ENCODE results near the gene CHP2. TPM values are rescaled to one million over a fixed set of nuclear protein-coding genes. Genes with fewer than 3 reads are reported as not detected.

Gene CHP2
- total and polyA plus RNA-seq, 2 experiments from 2014 or later, result not detected

GRCh38 chr16:23801378-23801777 is 46.6 kb downstream of the CHP2 start:
- no peak overlapping the region for H3K27ac ChIP-seq
- H3K36me3 ChIP-seq (ENCODE audit: low read depth), result no peaks in the 10 kb centered on the region
- H2AFZ ChIP-seq, result no peak overlapping the region
- no peaks in the 10 kb centered on the region for H4K20me1 ChIP-seq (ENCODE audit: insufficient read depth)
- H3K79me2 ChIP-seq (ENCODE audit: insufficient read depth), result no peaks in the 10 kb centered on the region
- H3K4me2 ChIP-seq (ENCODE audit: unreplicated experiment), result no peak overlapping the region
- H3F3A ChIP-seq (ENCODE audit: insufficient read depth), result no peaks in the 10 kb centered on the region
- no peak overlapping the region for H3K4me3 ChIP-seq
- in situ Hi-C loops (cut with MboI), result loop anchor here (10.0 to 25.0 kb wide), 2 partner anchors 213 to 686 kb away; no protein-coding TSS in a partner anchor
- H3K9me2 ChIP-seq (ENCODE audit: insufficient read depth), result no peaks in the 10 kb centered on the region
- 8 to 12% methylated on average over 3 to 5 of the region's 5 CpGs for WGBS, 2 experiments (ENCODE audit: low coverage in 1 of 2, low lambda C conversion rate in 2 of 2, missing lambda C conversion rate in 2 of 2)
- H3K4me1 ChIP-seq (ENCODE audit: insufficient read depth), result no peaks in the 10 kb centered on the region
- DNase-seq, result peak; percentile 82
- no peak for TF ChIP-seq EZH2 (IDR thresholded peaks at IDR 0.05; ENCODE audit: insufficient read depth, poor library complexity, severe bottlenecking)
- no peak for TF ChIP-seq EZH2phosphoT487 (IDR thresholded peaks at IDR 0.05; ENCODE audit: insufficient read depth, low read depth)
- H3K9ac ChIP-seq, result no peak overlapping the region
- H3K9me3 ChIP-seq (ENCODE audit: low read depth), result no peaks in the 10 kb centered on the region
- H3K27me3 ChIP-seq (replicated peaks; ENCODE audit: insufficient read depth), result no peaks in the 10 kb centered on the region

GRCh38 chr16:23802776-23803175 is 48.0 kb downstream of the CHP2 start:
- Histone ChIP-seq H3K27ac (no peak overlapping the region), H3K4me2 (ENCODE audit: unreplicated experiment) (no peak overlapping the region), H3K79me2 (ENCODE audit: insufficient read depth) (no peaks in the 10 kb centered on the region), H3K27me3 (replicated peaks; ENCODE audit: insufficient read depth) (no peaks in the 10 kb centered on the region), H3F3A (ENCODE audit: insufficient read depth) (no peaks in the 10 kb centered on the region), H3K9me2 (ENCODE audit: insufficient read depth) (no peaks in the 10 kb centered on the region), H3K4me1 (ENCODE audit: insufficient read depth) (no peaks in the 10 kb centered on the region), H4K20me1 (ENCODE audit: insufficient read depth) (no peaks in the 10 kb centered on the region), H3K9ac (no peak overlapping the region), H3K9me3 (ENCODE audit: low read depth) (no peaks in the 10 kb centered on the region), H2AFZ (no peak overlapping the region), H3K36me3 (ENCODE audit: low read depth) (no peaks in the 10 kb centered on the region), H3K4me3 (no peak overlapping the region)
- no peak for TF ChIP-seq EZH2phosphoT487 (IDR thresholded peaks at IDR 0.05; ENCODE audit: insufficient read depth, low read depth)
- no peak for DNase-seq
- WGBS, 2 experiments (ENCODE audit: low coverage in 1 of 2, low lambda C conversion rate in 2 of 2, missing lambda C conversion rate in 2 of 2), result 23 to 27% methylated on average over 2 of the region's 2 CpGs
- in situ Hi-C loops (cut with MboI), result loop anchor here (10.0 to 25.0 kb wide), 2 partner anchors 212 to 685 kb away; no protein-coding TSS in a partner anchor

- Histone ChIP-seq H3K27ac (no peak overlapping the region), H3K4me2 (ENCODE audit: unreplicated experiment) (no peak overlapping the region), H3F3A (ENCODE audit: insufficient read depth) (no peaks in the 10 kb centered on the region), H3K9me2 (ENCODE audit: insufficient read depth) (no peaks in the 10 kb centered on the region), H3K4me1 (ENCODE audit: insufficient read depth) (no peaks in the 10 kb centered on the region), H2AFZ (peak overlapping the region; percentile 12; the same call in 1 of the 2 replicates), H4K20me1 (ENCODE audit: insufficient read depth) (no peaks in the 10 kb centered on the region), H3K9me3 (ENCODE audit: low read depth) (no peaks in the 10 kb centered on the region), H3K4me3 (no peak overlapping the region), H3K36me3 (ENCODE audit: low read depth) (no peaks in the 10 kb centered on the region), H3K9ac (no peak overlapping the region), H3K27me3 (replicated peaks; ENCODE audit: insufficient read depth) (no peaks in the 10 kb centered on the region), H3K79me2 (ENCODE audit: insufficient read depth) (no peaks in the 10 kb centered on the region)
- WGBS, 2 experiments (ENCODE audit: low coverage in 1 of 2, low lambda C conversion rate in 2 of 2, missing lambda C conversion rate in 2 of 2), result 8 to 9% methylated on average over 9 of the region's 9 CpGs
- no peak for TF ChIP-seq EZH2 (IDR thresholded peaks at IDR 0.05; ENCODE audit: insufficient read depth, poor library complexity, severe bottlenecking)
- no peak for TF ChIP-seq EZH2phosphoT487 (IDR thresholded peaks at IDR 0.05; ENCODE audit: insufficient read depth, low read depth)
- in situ Hi-C loops (cut with MboI), result loop anchor here (10.0 to 25.0 kb wide), 2 partner anchors 211 to 684 kb away; no protein-coding TSS in a partner anchor
- DNase-seq, result peak; percentile 53
Measured at GRCh38 chr16:23803591-23804123, 48.8 kb downstream of the CHP2 start.

DNA sequence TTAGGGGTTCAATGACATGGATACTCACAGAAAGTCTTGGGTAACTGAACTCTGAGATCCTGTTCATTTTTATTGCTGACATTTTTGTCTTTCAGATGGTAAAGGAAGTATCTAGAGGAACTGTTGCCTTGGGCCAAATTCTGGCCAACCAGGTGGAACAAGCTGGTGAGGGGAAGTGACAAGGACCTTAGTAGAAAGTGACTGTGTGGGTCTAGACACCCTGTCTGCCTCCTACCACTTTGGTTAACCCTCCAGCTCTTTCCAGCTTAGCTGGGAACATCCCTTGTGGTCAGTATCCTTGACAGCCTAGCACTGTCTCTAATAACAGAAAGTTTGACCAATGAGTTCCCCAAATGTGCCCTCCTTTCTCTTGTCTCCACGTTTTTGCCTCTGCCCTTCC is 52.2 kb downstream of the CHP2 start:
- H3F3A ChIP-seq (ENCODE audit: insufficient read depth), result no peaks in the 10 kb centered on the region
- no peak for TF ChIP-seq EZH2phosphoT487 (IDR thresholded peaks at IDR 0.05; ENCODE audit: insufficient read depth, low read depth)
- H3K79me2 ChIP-seq (ENCODE audit: insufficient read depth), result no peaks in the 10 kb centered on the region
- H4K20me1 ChIP-seq (ENCODE audit: insufficient read depth), result no peaks in the 10 kb centered on the region
- no peak overlapping the region for H3K4me3 ChIP-seq
- no peak overlapping the region for H3K27ac ChIP-seq
- H3K9ac ChIP-seq, result no peak overlapping the region
- no peaks in the 10 kb centered on the region for H3K36me3 ChIP-seq (ENCODE audit: low read depth)
- no peaks in the 10 kb centered on the region; the same call in 1 of the 2 replicates for H3K27me3 ChIP-seq (replicated peaks; ENCODE audit: insufficient read depth)
- no peaks in the 10 kb centered on the region for H3K9me2 ChIP-seq (ENCODE audit: insufficient read depth)
- no peaks in the 10 kb centered on the region for H3K4me1 ChIP-seq (ENCODE audit: insufficient read depth)
- no peak for DNase-seq
- no peak overlapping the region for H2AFZ ChIP-seq
- no peaks in the 10 kb centered on the region for H3K9me3 ChIP-seq (ENCODE audit: low read depth)
- in situ Hi-C loops (cut with MboI), result loop anchor here (10.0 to 25.0 kb wide), 2 partner anchors 208 to 680 kb away; no protein-coding TSS in a partner anchor
- 3 to 5% methylated on average over 1 of the region's 1 CpG for WGBS, 2 experiments (ENCODE audit: low coverage in 1 of 2, low lambda C conversion rate in 2 of 2, missing lambda C conversion rate in 2 of 2)
- H3K4me2 ChIP-seq (ENCODE audit: unreplicated experiment), result no peak overlapping the region

Other genes starting within 250 kb of the CHP2 start
- gene GGA2, start 244.5 kb upstream of the CHP2 start, total RNA-seq (2014; rRNA removed; shearing (Covaris generic)), result 9.6 and 13.0 TPM in 2 replicates
- 16.0 and 17.7 TPM in 2 replicates for gene GGA2, start 244.5 kb upstream of the CHP2 start, polyA plus RNA-seq (2016; fragmentation: Nextera tagmentation; extraction: Ambion mirVana)
- 23.4 and 27.1 TPM in 2 replicates for gene EARS2, start 197.7 kb upstream of the CHP2 start, total RNA-seq (2014; rRNA removed; shearing (Covaris generic))
- 15.3 and 15.6 TPM in 2 replicates for gene EARS2, start 197.7 kb upstream of the CHP2 start, polyA plus RNA-seq (2016; fragmentation: Nextera tagmentation; extraction: Ambion mirVana)
- 129 and 160 TPM in 2 replicates for gene UBFD1, start 197.3 kb upstream of the CHP2 start, total RNA-seq (2014; rRNA removed; shearing (Covaris generic))
- gene UBFD1, start 197.3 kb upstream of the CHP2 start, polyA plus RNA-seq (2016; fragmentation: Nextera tagmentation; extraction: Ambion mirVana), result 47.7 and 50.2 TPM in 2 replicates
- gene NDUFAB1, start 158.7 kb upstream of the CHP2 start, total RNA-seq (2014; rRNA removed; shearing (Covaris generic)), result 78.9 and 118 TPM in 2 replicates
- 234 and 235 TPM in 2 replicates for gene NDUFAB1, start 158.7 kb upstream of the CHP2 start, polyA plus RNA-seq (2016; fragmentation: Nextera tagmentation; extraction: Ambion mirVana)
- gene PALB2, start 113.7 kb upstream of the CHP2 start, total RNA-seq (2014; rRNA removed; shearing (Covaris generic)), result 5.4 and 15.3 TPM in 2 replicates
- 7.8 and 8.5 TPM in 2 replicates for gene PALB2, start 113.7 kb upstream of the CHP2 start, polyA plus RNA-seq (2016; fragmentation: Nextera tagmentation; extraction: Ambion mirVana)
- gene DCTN5, start 113.6 kb upstream of the CHP2 start, total RNA-seq (2014; rRNA removed; shearing (Covaris generic)), result 38.2 and 41.9 TPM in 2 replicates
- 47.6 and 49.7 TPM in 2 replicates for gene DCTN5, start 113.6 kb upstream of the CHP2 start, polyA plus RNA-seq (2016; fragmentation: Nextera tagmentation; extraction: Ambion mirVana)
- gene PLK1, start 76.1 kb upstream of the CHP2 start, total RNA-seq (2014; rRNA removed; shearing (Covaris generic)), result 17.2 and 20.0 TPM in 2 replicates
- 32.7 and 34.6 TPM in 2 replicates for gene PLK1, start 76.1 kb upstream of the CHP2 start, polyA plus RNA-seq (2016; fragmentation: Nextera tagmentation; extraction: Ambion mirVana)
- gene ERN2, start 41.8 kb upstream of the CHP2 start, total RNA-seq (2014; rRNA removed; shearing (Covaris generic)), result not detected in 2 replicates
- not detected in 2 replicates for gene ERN2, start 41.8 kb upstream of the CHP2 start, polyA plus RNA-seq (2016; fragmentation: Nextera tagmentation; extraction: Ambion mirVana)
- not detected in 2 replicates for gene PRKCB, start 81.0 kb downstream of the CHP2 start, total RNA-seq (2014; rRNA removed; shearing (Covaris generic))
- gene PRKCB, start 81.0 kb downstream of the CHP2 start, polyA plus RNA-seq (2016; fragmentation: Nextera tagmentation; extraction: Ambion mirVana), result not detected in 2 replicates